Liver (tissue), 9 donors: ENCODE results near the gene CNPY4. TPM values are rescaled to one million over a fixed set of nuclear protein-coding genes. Genes with fewer than 3 reads are reported as not detected.

Experiments
- DNase-seq: peaks from one replicate; pipeline ENCODE4 v3.0.0-alpha.2; 2017; ENCODE audit warnings: low spot score
- H3K27ac ChIP-seq, 2 donors: one replicate each; pipeline ENCODE4 v1.7.0; 2013; ENCODE audit warnings: inconsistent platforms in 2 of 2, low read length in 2 of 2, control low read depth in 1 of 2, low read depth in 1 of 2, mild to moderate bottlenecking in 1 of 2
- H3K27me3 ChIP-seq, 4 donors: one replicate each; pipeline versions ENCODE4 v1.6.1 to v1.7.0; 2013; ENCODE audit warnings: low read length in 3 of 4, inconsistent platforms in 1 of 4, mild to moderate bottlenecking in 1 of 4, moderate library complexity in 1 of 4; ENCODE audit not compliant: control insufficient read depth in 4 of 4, insufficient read depth in 4 of 4
- H3K36me3 ChIP-seq, 4 donors: one replicate each; pipeline versions ENCODE4 v1.6.1 to v1.7.0; 2013; ENCODE audit warnings: low read length in 3 of 4, mild to moderate bottlenecking in 3 of 4, low read depth in 1 of 4, moderate library complexity in 1 of 4; ENCODE audit not compliant: control insufficient read depth in 4 of 4, insufficient read depth in 3 of 4
- H3K4me1 ChIP-seq, 4 donors: one replicate each; pipeline versions ENCODE4 v1.6.1 to v1.7.0; 2013; ENCODE audit warnings: low read length in 3 of 4, mild to moderate bottlenecking in 3 of 4, moderate library complexity in 1 of 4; ENCODE audit not compliant: control insufficient read depth in 4 of 4, insufficient read depth in 4 of 4
- H3K4me3 ChIP-seq, 3 donors: one replicate each; pipeline versions ENCODE4 v1.6.1 to v1.7.0; 2013; ENCODE audit warnings: low read length in 3 of 3, control low read depth in 1 of 3, low read depth in 1 of 3, mild to moderate bottlenecking in 1 of 3
- H3K9ac ChIP-seq, 2 donors: one replicate each; pipeline ENCODE4 v1.7.0; 2013; ENCODE audit warnings: low read length in 2 of 2, mild to moderate bottlenecking in 2 of 2, moderate library complexity in 2 of 2, control low read depth in 1 of 2, low read depth in 1 of 2
- H3K9me3 ChIP-seq, 4 donors: one replicate each; pipeline versions ENCODE4 v1.6.1 to v1.7.0; 2013; ENCODE audit warnings: low read length in 3 of 4; ENCODE audit not compliant: control insufficient read depth in 4 of 4
- ATF3 ChIP-seq: IDR thresholded peaks from 2 replicates; pipeline ENCODE4 v1.6.1; 2016; ENCODE audit warnings: antibody characterized with exemption
- CTCF ChIP-seq: fragments of 150-350 bp; IDR thresholded peaks from 2 replicates; pipeline ENCODE4 v1.5.1; 2017; ENCODE audit warnings: improper control_type of control experiment, low read depth, low read length; ENCODE audit not compliant: missing input control
- EGR1 ChIP-seq, 2 donors: IDR thresholded peaks; 2 replicates each; pipeline ENCODE4 v1.6.1; 2016 to 2018; ENCODE audit warnings: antibody characterized with exemption in 2 of 2, low read depth in 2 of 2
- FOXA1 ChIP-seq: IDR thresholded peaks from 2 replicates; pipeline ENCODE4 v1.6.1; 2016; ENCODE audit warnings: antibody characterized with exemption
- FOXA2 ChIP-seq: IDR thresholded peaks from 2 replicates; pipeline ENCODE4 v1.6.1; 2016; ENCODE audit warnings: antibody characterized with exemption
- GABPA ChIP-seq, 2 donors: IDR thresholded peaks in 1 of 2; conservative IDR thresholded peaks in 1 of 2; 2 replicates each; pipeline ENCODE4 v1.6.1; 2016; ENCODE audit warnings: antibody characterized with exemption in 2 of 2, mild to moderate bottlenecking in 1 of 2, moderate library complexity in 1 of 2
- HNF4A ChIP-seq, 2 donors: conservative IDR thresholded peaks; 2 replicates each; pipeline ENCODE4 v1.6.1; 2016; ENCODE audit warnings: antibody characterized with exemption in 2 of 2, mild to moderate bottlenecking in 2 of 2
- HNF4G ChIP-seq: IDR thresholded peaks from 2 replicates; pipeline ENCODE4 v1.6.1; 2016; ENCODE audit warnings: antibody characterized with exemption
- JUND ChIP-seq, 2 donors: IDR thresholded peaks; 2 replicates each; pipeline ENCODE4 v1.6.1; 2016; ENCODE audit warnings: antibody characterized with exemption in 2 of 2
- MAX ChIP-seq: IDR thresholded peaks from 2 replicates; pipeline ENCODE4 v1.6.1; 2016; ENCODE audit warnings: antibody characterized with exemption
- NR2F2 ChIP-seq: IDR thresholded peaks from 2 replicates; pipeline ENCODE4 v1.6.1; 2016; ENCODE audit warnings: antibody characterized with exemption
- RAD21 ChIP-seq, 2 donors: IDR thresholded peaks; 2 replicates each; pipeline ENCODE4 v1.6.1; 2016; ENCODE audit warnings: antibody characterized with exemption in 2 of 2, mild to moderate bottlenecking in 2 of 2
- REST ChIP-seq: IDR thresholded peaks from 2 replicates; pipeline ENCODE4 v1.6.1; 2016; ENCODE audit warnings: antibody characterized with exemption, mild to moderate bottlenecking
- RXRA ChIP-seq, 2 donors: IDR thresholded peaks; 2 replicates each; pipeline ENCODE4 v1.6.1; 2017 to 2018; ENCODE audit warnings: antibody characterized with exemption in 2 of 2, mild to moderate bottlenecking in 1 of 2
- SP1 ChIP-seq: IDR thresholded peaks from 2 replicates; pipeline ENCODE4 v1.6.1; 2018; ENCODE audit warnings: antibody characterized with exemption, mild to moderate bottlenecking
- TAF1 ChIP-seq: conservative IDR thresholded peaks from 2 replicates; pipeline ENCODE4 v1.6.1; 2016; ENCODE audit warnings: antibody characterized with exemption, mild to moderate bottlenecking
- YY1 ChIP-seq: IDR thresholded peaks from 2 replicates; pipeline ENCODE4 v1.6.1; 2016; ENCODE audit warnings: antibody characterized with exemption, mild to moderate bottlenecking
- ZBTB33 ChIP-seq: IDR thresholded peaks from 2 replicates; pipeline ENCODE4 v1.6.1; 2016; ENCODE audit warnings: antibody characterized with exemption
- WGBS: extraction: QIAGEN DNeasy Blood & Tissue Kit; methylation state at CpG from one replicate; pipeline ENCODE4 v1.1.7; 2013; 5-methylcytosine and 5-hydroxymethylcytosine counted together
- polyA plus RNA-seq, 2 donors: library from polyadenylated mRNA; stranded (reverse) in 1 of 2; unstranded in 1 of 2; fragments of 200-250 nt in 1 of 2; fragments of >200 nt in 1 of 2; fragmentation: Nextera tagmentation in 1 of 2; extraction: Ambion mirVana in 1 of 2; gene quantifications; one replicate each; pipeline versions ENCODE4 v1.2.1 to v1.2.3, GENCODE V29; 2013 to 2015
- total RNA-seq, 2 donors: library from RNA; depleted of rRNA; stranded (reverse); fragments of >200 nt; gene quantifications; one replicate each; pipeline ENCODE4 v1.2.3, GENCODE V29; 2014
- donor health status: healthy.
- donor health status: healthy.
- donor health status: healthy.
- donor health status: healthy.
- donor health status: healthy.

The CNPY4 gene
- total and polyA plus RNA-seq, 4 donors = 1.9 to 11.9 (median 3.8) TPM

GRCh38 chr7:100101016-100101862 is 18.2 kb upstream of the CNPY4 start, which contains the start of the genes AP4M1 and MCM7:
Gene AP4M1, plus strand, starts transcription at chr7:100101643. Its CDS starts 72 bp downstream, at chr7:100101715.
Gene MCM7, minus strand, starts transcription at chr7:100101397. Its CDS starts 103 bp downstream, at chr7:100101294.
- under 1% methylated on average over 80 of the region's 80 CpGs for WGBS
- H3K9me3 ChIP-seq = no peaks in the 10 kb centered on the region
- H3K9ac ChIP-seq = peak within 1 kb of the TSS; percentile 64 to 89
- H3K36me3 ChIP-seq = peaks cover 11 to 39% (median 26%) of the 10 kb centered on the region in 4 donors
- H3K4me3 ChIP-seq = peak within 1 kb of the TSS; percentile 81 to 87 (median 82)
- peaks cover 0 to 20% (median 14%) of the 10 kb centered on the region in 4 donors for H3K4me1 ChIP-seq
- TF ChIP-seq RXRA (IDR thresholded peaks at IDR 0.05) (peak in 1 of 2 donors; percentile 4), NR2F2 (no peak), FOXA1 (no peak), ZBTB33 (no peak), JUND (IDR thresholded peaks at IDR 0.05) (no peak), REST (no peak), CTCF (no peak), MAX (no peak), ATF3 (no peak), GABPA (IDR thresholded peaks at IDR 0.05 in 1 of 2, conservative IDR thresholded peaks at IDR 0.05 in 1 of 2) (peak in 1 of 2 donors; percentile 84), HNF4A (conservative IDR thresholded peaks at IDR 0.05) (peak; percentile 18 to 38), RAD21 (IDR thresholded peaks at IDR 0.05) (no peak), TAF1 (no peak), SP1 (peak; percentile 75), FOXA2 (no peak), EGR1 (IDR thresholded peaks at IDR 0.05; ENCODE audit: low read depth in 2 of 2) (peak in 1 of 2 donors; percentile 48), HNF4G (no peak), YY1 (peak; percentile 71)
- peak; percentile 98 for DNase-seq
- H3K27ac ChIP-seq = peak within 1 kb of the TSS; percentile 90 to 94
- H3K27me3 ChIP-seq = no peaks in the 10 kb centered on the region
